Measurements from ENCODE around the gene ZNF607. TPM values are rescaled to one million over a fixed set of nuclear protein-coding genes. Genes with fewer than 3 reads are reported as not detected.

ZNF607 gene
- total RNA-seq, 1 experiment from 2014 or later: 14.5 TPM

DNA sequence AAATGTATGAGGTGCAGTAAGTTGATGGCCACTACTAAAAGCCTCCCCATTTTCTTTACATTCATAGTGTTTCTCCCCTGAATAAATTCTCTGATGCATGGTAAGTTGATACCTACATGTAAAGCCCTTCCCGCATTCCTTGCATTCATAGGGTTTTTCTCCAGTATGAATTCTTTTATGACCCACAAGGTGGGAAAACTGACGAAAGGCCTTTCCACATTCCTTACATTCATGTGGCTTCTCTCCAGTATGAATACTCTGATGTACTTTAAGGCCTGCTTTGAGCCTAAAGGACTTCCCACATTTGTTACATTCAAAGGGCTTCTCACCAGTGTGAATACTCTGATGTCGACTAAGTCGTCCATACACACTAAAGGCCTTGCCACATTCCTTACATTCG lies 20.5 kb downstream of the ZNF607 start:
- Mint-ChIP-seq H3K4me1 (ENCODE audit: low read depth, unreplicated experiment) (no peaks in the 10 kb centered on the region), H3K27me3 (ENCODE audit: insufficient read depth, unreplicated experiment) (no peaks in the 10 kb centered on the region), H3K36me3 (ENCODE audit: insufficient read depth, unreplicated experiment) (peaks cover 59% of the 10 kb centered on the region), H3K4me3 (ENCODE audit: unreplicated experiment) (no peak overlapping the region), H3K9me3 (ENCODE audit: unreplicated experiment) (peaks cover 56% of the 10 kb centered on the region), H3K27ac (ENCODE audit: unreplicated experiment) (peak overlapping the region; percentile 8)
- Histone ChIP-seq H3K4me3 (ENCODE audit: low read depth, low read length) (no peak overlapping the region), H3K27me3 (replicated peaks; ENCODE audit: control insufficient read depth, insufficient read depth, low read length) (no peaks in the 10 kb centered on the region), H3K36me3 (ENCODE audit: control insufficient read depth, insufficient read depth, low read length) (peaks cover 4% of the 10 kb centered on the region), H3K4me1 (peaks cover 12% of the 10 kb centered on the region), H3K9me3 (peaks cover 55% of the 10 kb centered on the region)
- TF ChIP-seq, protein P1, sequence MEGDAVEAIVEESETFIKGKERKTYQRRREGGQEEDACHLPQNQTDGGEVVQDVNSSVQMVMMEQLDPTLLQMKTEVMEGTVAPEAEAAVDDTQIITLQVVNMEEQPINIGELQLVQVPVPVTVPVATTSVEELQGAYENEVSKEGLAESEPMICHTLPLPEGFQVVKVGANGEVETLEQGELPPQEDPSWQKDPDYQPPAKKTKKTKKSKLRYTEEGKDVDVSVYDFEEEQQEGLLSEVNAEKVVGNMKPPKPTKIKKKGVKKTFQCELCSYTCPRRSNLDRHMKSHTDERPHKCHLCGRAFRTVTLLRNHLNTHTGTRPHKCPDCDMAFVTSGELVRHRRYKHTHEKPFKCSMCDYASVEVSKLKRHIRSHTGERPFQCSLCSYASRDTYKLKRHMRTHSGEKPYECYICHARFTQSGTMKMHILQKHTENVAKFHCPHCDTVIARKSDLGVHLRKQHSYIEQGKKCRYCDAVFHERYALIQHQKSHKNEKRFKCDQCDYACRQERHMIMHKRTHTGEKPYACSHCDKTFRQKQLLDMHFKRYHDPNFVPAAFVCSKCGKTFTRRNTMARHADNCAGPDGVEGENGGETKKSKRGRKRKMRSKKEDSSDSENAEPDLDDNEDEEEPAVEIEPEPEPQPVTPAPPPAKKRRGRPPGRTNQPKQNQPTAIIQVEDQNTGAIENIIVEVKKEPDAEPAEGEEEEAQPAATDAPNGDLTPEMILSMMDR (IDR thresholded peaks at IDR 0.05; ENCODE audit: insufficient read depth in 1 of 2, low read depth in 1 of 2, low read length in 1 of 2, severe bottlenecking in 1 of 2, unreplicated experiment in 1 of 2): no peak
- intact Hi-C loops (cut with micrococcal nuclease; ENCODE audit: unreplicated experiment): no loop called here
- ChIA-PET POLR2A (no interaction called here), CTCF (no interaction called here)
- peak in 1 of 2 experiments; percentile 8 for DNase-seq
- BruUV-seq (replicated peaks): TSS peak; percentile 20

- no TSS peak for BruUV-seq (replicated peaks)
- TF ChIP-seq, protein P1 (IDR thresholded peaks at IDR 0.05; ENCODE audit: insufficient read depth in 1 of 2, low read depth in 1 of 2, low read length in 1 of 2, severe bottlenecking in 1 of 2, unreplicated experiment in 1 of 2): no peak
- intact Hi-C loops (cut with micrococcal nuclease; ENCODE audit: unreplicated experiment): no loop called here
- peaks cover 4% of the 10 kb centered on the region for H3K36me3 ChIP-seq (ENCODE audit: control insufficient read depth, insufficient read depth, low read length)
- H3K9me3 Mint-ChIP-seq (ENCODE audit: unreplicated experiment): peaks cover 64% of the 10 kb centered on the region
- H3K27ac Mint-ChIP-seq (ENCODE audit: unreplicated experiment): no peak overlapping the region
- peaks cover 57% of the 10 kb centered on the region for H3K9me3 ChIP-seq
- ChIA-PET CTCF (no interaction called here), POLR2A (no interaction called here)
- no peaks in the 10 kb centered on the region for H3K4me1 Mint-ChIP-seq (ENCODE audit: low read depth, unreplicated experiment)
- H3K4me3 Mint-ChIP-seq (ENCODE audit: unreplicated experiment): no peak overlapping the region
- DNase-seq: no peak
- peaks cover 12% of the 10 kb centered on the region for H3K4me1 ChIP-seq
- no peaks in the 10 kb centered on the region for H3K27me3 ChIP-seq (replicated peaks; ENCODE audit: control insufficient read depth, insufficient read depth, low read length)
- no peaks in the 10 kb centered on the region for H3K27me3 Mint-ChIP-seq (ENCODE audit: insufficient read depth, unreplicated experiment)
- H3K4me3 ChIP-seq (ENCODE audit: low read depth, low read length): no peak overlapping the region
- peaks cover 52% of the 10 kb centered on the region for H3K36me3 Mint-ChIP-seq (ENCODE audit: insufficient read depth, unreplicated experiment)
These were observed 21.3 kb downstream of the ZNF607 start for GRCh38 chr19:37698216-37698615.

- no peak for DNase-seq
- H3K9me3 Mint-ChIP-seq (ENCODE audit: unreplicated experiment): peaks cover 47% of the 10 kb centered on the region
- Histone ChIP-seq H3K36me3 (ENCODE audit: control insufficient read depth, insufficient read depth, low read length) (peaks cover 4% of the 10 kb centered on the region), H3K27me3 (replicated peaks; ENCODE audit: control insufficient read depth, insufficient read depth, low read length) (no peaks in the 10 kb centered on the region), H3K9me3 (peaks cover 57% of the 10 kb centered on the region), H3K4me1 (peaks cover 12% of the 10 kb centered on the region), H3K4me3 (ENCODE audit: low read depth, low read length) (no peak overlapping the region)
- no peaks in the 10 kb centered on the region for H3K4me1 Mint-ChIP-seq (ENCODE audit: low read depth, unreplicated experiment)
- peaks cover 30% of the 10 kb centered on the region for H3K36me3 Mint-ChIP-seq (ENCODE audit: insufficient read depth, unreplicated experiment)
- ChIA-PET CTCF (no interaction called here), POLR2A (no interaction called here)
- TF ChIP-seq, protein P1 (IDR thresholded peaks at IDR 0.05; ENCODE audit: insufficient read depth in 1 of 2, low read depth in 1 of 2, low read length in 1 of 2, severe bottlenecking in 1 of 2, unreplicated experiment in 1 of 2): no peak
- no peak overlapping the region for H3K4me3 Mint-ChIP-seq (ENCODE audit: unreplicated experiment)
- intact Hi-C loops (cut with micrococcal nuclease; ENCODE audit: unreplicated experiment): no loop called here
- no peak overlapping the region for H3K27ac Mint-ChIP-seq (ENCODE audit: unreplicated experiment)
- H3K27me3 Mint-ChIP-seq (ENCODE audit: insufficient read depth, unreplicated experiment): no peaks in the 10 kb centered on the region
- no TSS peak for BruUV-seq (replicated peaks)
These were observed 24.2 kb downstream of the ZNF607 start for GRCh38 chr19:37695144-37695899.
